IPS-NIHi11 (cell line): ENCODE measurements around the gene MCHR1.

ENCODE experiments used
- DNase-seq: peaks from one replicate; pipeline ENCODE4 v3.0.0; 2012; ENCODE audit warnings: mixed read lengths, low spot score

MCHR1 gene

DNA sequence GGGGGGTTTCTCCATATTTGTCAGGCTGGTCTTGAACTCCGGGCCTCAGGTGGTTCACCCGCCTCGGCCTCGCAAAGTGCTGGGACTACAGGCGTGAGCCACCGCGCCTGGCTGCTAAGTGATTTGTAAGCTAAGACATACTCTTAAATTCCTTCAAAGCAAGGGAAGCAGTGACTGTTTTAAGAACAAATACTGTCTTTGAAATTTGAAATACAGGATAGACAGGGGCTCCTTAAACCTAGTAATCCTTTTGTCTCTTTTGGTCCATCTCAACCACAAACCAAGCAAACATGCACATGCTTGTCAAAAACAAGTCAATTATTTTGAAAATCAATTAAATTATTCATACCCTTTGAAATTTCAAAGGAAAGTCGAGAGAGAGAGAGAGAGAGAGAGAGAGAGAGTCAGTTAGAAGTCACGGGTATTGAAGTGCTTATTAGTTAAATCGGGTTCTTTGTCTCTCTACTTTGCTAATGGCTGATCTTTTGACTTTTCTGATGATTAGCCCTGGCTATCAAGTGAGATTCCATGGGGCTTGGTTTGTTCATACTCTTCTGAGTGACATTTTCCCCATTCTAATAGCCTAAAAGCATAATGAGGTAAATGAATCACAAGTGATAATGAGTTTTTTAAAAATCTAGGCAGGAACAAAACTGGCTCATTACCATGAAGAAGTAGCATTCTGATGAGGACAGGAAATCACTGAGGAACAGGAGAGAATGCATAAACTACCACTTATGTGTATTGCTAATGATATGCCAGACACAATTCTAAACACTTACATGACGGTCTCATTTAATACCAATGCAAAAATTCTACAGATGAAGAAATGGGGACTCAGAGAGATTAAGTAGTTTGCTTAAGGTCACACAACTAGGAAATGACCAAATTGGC, 48.0 kb downstream of the MCHR1 start:
- no peak for DNase-seq

- no peak for DNase-seq
Observed at GRCh38 chr22:40727964-40728615, 48.8 kb downstream of the MCHR1 start.

DNA sequence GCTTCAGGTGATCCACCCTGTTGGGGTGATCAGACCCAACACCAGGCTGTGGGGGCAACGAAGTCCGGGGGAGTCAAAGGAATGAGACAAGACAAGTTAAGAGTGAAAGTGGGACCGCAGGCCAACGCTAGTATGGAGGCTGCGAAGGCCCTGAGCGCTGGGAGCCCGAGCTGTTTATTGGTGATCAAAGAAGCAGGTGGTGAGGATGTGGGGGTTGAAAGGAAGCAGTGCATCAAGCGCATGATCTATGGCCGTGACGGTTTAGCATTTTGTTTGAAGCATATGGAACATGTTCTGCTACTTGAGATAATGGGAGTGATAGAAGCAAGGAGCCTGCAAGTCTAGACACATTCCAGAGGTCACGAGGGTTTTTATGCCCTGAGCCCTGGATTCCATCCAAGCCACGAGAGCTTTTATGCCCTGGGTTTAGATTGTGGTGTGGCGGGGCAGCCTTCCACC, 49.5 kb downstream of the MCHR1 start:
- DNase-seq = no peak

GRCh38 chr22:40729284-40729683, 50.0 kb downstream of the MCHR1 start:
- DNase-seq = no peak
